SK-N-MC (cell line): Measurements from ENCODE around the gene EXPH5.

Source experiments
- EZH2 ChIP-seq: fragments of 200-600 bp; sonication (generic); IDR thresholded peaks from one replicate; pipeline ENCODE4 v1.6.1; 2017; ENCODE audit warnings: antibody characterized with exemption
- POLR2AphosphoS5 ChIP-seq: IDR thresholded peaks from 2 replicates; pipeline ENCODE4 v1.6.1; 2012; ENCODE audit warnings: mild to moderate bottlenecking, low read depth, low read length, borderline replicate concordance

DNA sequence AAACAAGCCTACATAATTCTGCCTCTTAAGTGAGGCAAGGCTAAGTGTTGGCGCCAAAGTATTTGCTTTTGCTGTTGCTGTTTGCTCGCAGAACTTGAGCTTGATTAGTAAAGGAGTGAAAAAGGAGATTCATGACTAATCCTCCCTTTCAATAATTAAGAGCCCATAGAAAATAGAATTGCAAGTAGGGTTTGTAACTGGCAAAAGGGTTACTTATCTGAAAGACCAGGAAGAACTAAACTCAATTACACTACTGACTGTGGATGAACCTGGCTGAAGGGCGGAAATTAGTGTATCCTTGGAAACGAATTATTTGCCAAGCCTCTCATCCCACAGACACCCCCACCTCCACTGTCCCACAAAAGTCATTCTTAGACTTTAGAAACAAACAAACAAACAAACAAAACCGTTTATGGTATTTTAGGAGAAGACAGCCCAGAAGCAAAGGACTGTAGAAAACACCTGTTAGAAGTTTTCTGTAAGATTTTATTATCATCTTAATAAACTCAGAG lies 411 bp upstream of the EXPH5 start:
- no peak for TF ChIP-seq POLR2AphosphoS5
- TF ChIP-seq EZH2, result no peak
